ENCODE measurements around the gene BNIP5.
"Not testable (repeated sequence)": the region's sequence is repeated elsewhere in the genome, so short reads cannot be mapped to it uniquely, and the experiment has no call there.

The BNIP5 gene

DNA sequence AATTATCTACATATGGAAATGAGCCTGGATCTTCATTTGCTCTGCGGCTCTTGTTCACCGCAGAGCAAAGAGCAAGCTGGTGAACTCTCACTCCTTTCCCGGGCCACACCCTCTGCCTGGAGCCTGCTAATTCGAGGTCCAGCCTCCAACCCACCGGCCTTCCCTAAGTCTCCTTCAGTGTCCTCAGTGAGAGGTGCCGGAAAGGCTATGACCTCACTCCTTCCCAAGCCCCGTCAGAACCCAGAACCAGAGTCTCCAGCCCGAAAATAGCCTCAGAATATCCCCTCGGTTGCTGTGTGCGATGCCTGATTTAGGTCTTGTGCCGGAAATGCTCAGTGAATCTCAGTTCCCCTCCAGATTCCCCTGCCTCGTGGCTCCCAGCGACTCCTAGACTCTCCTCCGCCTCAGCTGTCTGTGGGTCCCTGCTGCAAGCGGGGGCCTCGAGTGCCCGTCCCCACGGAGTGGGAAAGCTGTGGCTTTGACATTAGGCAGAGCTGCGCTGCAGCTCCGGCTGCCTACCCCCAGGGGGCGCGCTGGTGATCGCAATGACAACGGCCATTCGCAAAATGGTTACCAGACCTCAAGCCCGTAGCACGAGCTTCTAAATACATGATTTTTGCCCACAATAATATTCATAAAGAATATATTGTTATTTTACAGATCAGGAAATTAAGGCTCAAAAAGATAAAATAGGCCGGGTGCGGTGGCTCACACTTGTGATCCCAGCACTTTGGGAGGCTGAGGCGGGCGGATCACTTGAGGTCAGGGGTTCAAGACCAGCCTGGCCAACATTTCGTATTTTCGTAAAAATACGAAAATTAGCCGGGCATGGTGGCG, 4.1 kb upstream of the BNIP5 start:
- peak; percentile 71 for DNase-seq

DNA sequence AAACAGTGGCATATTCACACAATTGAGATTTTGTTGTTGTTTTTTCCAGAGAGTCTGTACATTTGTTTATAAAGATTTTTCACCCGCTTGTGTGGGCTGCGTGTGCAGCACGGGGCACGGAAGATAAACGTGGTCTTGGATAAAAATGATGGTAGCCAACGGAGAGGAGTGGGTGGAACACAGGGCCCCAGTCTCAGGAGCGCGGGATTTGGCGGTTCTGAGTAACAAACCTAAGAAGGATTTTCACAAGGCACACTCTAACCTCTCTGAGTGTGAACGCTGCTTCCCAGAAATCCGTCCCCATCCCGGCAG, 3.6 kb upstream of the BNIP5 start:
- DNase-seq = no peak

DNA sequence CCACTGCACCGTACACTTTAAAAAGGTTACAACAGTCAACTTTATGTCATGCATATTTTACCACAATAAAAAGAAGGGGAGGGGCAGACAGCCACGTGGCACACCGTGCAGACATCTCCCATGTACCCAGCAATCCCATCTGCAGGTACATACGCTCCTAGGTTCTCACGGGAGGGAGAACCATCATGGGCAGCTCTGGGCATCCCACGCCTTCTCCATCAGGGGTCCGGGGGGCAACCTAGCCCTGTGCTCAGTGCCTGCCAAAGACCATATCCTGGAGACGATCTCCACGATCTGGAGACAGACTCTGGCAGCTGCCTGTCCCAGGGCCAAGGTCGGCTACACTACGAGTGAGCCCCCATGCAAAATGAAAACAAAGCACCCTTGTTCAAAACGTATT, 2.5 kb upstream of the BNIP5 start:
- DNase-seq = no peak

DNA sequence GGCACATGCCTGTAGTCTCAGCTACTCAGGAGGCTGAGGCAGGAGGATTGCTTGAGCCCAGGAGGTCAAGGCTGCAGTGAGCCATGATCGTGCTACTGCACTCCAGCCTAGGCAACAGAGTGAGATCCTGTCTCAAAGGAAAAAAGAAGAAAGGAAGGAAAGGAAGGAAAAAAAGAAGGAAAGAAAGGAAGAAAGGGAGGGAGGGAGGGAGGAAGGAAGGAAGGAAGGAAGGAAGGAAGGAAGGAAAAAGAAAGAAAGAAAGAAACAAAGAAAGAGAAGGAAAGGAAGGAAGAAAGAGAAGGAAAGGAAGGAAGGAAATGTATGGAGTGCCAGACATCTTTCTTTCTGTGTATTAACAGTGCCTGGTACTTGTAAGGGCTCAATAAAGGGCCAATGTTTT, 1.5 kb upstream of the BNIP5 start:
- not testable (repeated sequence) for DNase-seq

DNA sequence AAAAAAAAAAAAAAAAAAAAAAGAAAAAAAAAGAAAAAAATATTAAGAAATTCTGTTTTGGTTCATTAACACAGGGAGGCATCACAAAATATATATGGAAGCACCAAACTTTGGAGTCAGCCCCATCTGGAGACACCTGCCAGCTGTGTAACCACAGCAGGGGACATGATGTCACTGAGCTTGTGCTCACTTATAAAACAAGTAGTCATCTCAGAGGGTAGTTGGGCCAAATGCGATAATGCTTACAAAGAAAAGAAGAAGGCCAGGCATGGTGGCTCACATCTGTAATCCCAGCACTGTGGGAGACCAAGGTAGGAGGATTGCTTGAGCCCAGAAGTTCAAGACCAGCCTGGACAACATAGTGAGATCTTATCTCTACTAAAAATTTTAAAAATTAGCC, 1.1 kb upstream of the BNIP5 start:
- DNase-seq = peak; percentile 42

DNA sequence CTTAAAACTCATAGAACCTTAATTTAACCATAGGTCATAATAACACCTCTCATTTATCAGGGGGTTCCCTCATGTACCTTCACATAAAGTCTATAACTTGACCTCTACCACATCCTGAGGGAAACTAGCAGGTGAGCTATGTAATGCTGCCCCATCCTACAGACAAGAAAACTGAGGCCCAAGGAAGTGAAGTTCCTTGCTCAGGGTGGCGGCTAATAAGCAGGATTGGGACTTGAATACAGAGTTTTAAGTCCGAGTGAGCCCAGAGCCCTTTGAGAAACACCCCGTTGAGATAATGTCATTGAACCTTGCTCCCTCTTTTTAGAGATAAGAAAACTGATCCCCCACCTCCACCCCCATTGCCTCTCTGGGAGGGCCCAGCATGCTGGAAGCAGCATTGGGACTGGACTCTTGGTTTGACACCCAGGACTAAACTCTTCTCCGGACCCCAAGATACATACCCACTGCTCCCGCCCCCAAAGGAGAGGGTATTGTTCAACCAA, 429 bp downstream of the BNIP5 start:
- DNase-seq = no peak

DNA sequence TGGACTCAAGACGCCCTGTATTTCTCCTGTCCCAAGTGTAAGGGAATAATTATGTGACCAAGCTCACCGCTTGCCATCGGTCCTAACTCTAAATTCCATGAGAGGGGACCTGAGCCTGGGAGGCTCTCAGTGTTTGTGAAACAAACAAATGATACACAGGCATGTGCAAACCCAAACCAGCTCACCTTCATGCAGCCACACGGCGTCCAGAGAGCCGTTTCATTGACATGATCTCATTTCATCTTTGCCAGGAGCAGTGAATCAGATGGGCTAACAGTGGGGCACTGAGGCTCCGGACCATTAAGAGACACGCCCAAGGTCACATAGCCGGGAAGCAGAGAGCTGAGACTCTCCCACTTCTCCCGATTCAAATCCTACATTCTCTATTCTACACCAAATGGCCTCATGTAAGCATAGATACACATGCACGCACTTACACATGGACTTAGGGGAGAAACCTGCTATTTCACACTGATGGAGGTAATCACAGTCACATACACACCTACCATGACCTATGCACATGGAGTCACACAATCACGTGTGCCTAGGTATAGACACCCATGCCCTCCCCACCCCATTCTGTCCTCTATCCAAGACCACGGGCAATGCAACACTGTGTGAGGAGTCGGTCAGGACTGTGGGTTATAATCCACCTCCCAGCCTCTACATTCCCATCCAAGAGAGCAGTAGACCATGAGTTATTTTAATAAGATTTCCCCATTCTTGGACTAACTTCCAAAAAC, 1.1 kb downstream of the BNIP5 start:
- DNase-seq = no peak

DNA sequence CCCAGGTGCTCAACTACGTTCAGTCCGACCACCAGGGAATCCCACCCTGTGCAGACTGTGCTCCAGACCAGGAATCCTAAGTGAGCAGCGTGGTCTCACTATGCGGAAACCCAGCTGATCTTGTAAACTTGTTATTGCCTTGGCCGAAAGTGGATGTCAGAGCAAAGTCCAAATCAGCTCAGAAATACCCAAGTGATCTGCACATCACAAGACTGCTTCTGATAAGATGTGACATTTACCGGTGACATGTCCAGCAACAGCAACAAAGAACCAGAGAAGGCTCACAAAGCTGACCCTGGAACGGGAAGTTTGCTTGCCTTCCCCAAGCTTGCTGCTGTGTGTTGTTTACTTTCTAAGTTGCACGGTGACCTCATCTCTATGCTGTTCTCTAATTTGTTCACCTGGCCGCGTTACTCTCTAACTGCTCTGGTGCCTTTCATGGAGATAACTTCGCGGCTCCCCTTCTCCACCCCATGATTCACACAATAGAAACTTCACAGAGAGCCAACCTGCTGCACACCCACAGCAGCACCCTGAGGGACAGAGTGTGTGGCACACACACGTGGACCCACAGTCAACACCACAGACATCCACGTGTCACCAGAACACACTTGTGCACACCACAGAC, 1.7 kb downstream of the BNIP5 start:
- DNase-seq = peak; percentile 53

DNA sequence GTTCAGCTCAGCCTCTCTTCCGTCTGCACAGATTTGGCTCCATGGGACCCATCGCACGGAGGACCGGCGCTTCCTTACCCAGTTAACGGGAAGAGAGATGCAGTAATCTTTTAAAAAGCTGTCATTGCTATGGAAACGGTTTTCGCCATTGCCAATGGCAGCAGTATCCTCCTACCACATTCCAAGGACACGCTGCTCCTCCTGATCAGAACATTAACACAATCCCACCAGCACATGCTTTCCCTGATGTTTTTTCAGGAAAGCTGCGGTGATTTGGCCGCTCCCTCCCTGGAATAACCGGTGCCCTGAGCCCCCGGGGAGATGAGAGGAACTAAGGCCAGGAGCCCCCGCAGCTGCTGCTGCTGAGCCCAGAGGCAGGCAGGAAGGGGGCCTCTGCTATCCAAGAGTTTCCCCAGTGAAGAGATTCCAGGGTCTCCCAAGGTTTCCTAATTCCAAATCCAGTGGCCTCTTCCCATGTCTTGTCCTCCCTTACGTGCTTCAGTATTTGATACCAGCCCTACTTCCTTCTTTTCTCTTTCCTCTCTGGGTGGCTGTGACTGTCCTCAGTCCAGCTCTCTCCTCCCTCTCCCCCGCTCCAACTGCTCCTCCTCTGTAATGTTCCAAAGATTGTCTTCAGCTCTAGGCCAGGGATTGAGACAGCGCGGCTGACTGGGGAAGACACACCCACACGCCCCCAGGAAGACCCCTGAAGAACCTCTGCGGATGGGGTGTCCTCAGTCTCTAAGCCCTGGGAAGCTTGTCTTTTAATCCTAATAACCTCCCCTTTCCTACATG, 2.6 kb downstream of the BNIP5 start:
- DNase-seq = no peak

DNA sequence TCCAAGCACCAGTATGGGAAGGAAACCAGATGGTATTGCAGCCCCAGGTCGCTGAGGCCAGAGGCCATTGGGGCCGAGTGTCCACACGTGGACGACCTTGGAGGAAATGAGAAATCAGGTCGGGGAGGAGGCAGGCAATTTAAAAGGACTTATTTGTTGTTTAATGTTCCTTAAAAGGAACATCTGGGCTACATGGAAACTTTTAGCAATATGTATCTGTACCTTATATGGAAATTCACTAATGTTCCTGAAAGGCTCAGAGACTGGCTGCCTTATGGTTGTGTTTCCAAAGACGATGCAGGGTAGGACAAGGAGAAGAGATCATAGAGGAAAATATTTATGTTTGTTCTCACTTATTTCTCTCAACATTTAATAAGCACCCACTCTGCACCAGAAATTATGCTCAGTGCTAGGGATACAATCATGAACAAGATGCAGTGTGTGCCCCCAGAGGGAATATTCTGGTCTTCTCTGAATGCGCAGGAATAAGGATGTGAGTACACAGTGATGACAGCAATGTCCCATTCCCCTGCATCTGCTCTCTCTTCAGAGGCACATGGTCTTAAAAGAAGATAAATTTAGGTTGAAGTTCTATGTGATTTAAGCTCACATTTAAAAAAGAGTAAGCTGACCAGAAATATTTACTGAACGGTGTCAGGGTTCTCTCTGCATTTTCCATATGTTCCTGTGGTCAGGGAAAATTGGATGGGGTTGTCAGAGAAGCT, 3.4 kb downstream of the BNIP5 start:
- no peak for DNase-seq

DNA sequence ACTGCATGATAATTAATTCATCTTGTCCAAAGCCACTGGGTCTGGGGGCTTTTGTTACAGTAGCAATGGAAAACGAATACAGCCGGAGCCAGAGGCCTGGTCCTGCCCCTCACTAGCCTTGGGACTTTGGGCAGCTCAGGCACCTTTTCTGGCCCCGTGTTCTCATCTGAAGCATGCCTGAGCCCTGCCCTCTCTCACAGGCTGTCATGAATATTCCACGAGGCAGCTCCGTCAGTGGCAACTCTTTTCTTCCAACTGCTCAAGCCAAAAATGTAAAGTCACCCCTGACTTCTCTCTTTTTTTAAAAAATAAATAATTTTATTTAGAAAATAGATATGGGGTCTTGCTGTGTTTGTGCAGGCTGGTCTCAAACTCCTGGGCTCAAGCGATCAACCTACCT, 5.3 kb downstream of the BNIP5 start:
- DNase-seq = no peak

DNA sequence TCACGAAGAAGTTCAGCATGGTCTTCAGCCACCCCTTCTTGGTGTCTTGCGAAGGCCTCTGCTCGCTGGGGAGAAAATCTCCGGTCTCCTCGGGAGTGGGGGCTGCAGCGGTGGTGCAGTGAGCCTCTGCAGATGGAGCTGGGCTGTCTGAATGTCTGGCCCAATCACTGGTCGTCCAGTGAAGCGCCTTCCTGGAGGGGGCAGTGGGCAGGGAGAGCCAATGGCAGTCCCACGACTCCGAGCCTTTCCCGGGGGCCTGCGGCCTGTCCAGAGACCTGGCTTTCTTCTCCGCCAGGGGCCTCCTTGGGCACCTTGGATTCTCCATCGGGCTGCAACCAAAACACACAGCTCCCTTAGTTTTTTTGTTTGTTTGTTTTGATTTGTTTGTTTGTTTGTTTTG, 6.3 kb downstream of the BNIP5 start:
- no peak for DNase-seq

DNA sequence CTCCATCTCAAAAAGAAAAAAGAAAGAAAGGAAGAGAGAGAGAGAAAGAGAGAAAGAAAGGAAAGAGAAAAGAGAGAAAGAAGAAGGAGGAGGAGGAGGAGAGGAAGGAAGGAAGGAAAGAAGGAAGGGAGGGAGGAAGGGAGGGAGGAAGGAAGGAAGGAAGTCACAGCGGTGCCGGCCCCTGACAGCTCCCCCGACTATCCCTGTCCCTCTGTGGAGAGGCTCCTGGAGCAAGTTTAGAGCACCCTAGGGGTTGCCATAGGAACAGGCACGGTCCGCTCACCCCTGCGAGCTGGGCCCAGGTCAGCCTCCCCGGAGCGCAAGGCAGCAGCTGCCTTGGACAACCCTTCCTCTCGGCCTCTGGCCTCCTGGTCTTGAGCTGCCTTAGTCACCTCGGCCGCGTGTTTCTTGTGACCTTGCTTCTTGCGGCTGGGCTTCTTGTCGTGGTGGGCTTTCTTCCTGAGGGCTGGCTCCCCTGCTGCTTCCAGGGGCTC, 6.8 kb downstream of the BNIP5 start:
- DNase-seq = no peak

DNA sequence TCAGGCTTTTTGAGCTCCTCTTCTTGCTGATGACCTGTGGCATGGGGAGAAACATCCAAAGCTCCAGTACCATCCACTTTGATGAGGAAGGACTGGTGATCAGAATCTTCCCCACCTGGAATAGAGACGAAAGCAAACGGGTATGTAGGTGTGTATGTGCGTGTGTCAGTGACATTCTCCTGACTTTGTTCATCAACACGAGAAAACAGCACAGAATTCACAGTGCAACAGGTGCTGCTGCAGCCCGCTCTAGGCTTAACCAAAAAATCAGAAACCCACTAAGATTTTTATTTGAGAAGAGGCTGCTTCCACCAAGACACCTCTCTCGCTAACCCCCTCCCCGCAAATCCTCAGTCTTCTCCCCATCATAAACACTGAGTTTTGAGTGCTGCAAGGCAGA, 8.1 kb downstream of the BNIP5 start:
- no peak for DNase-seq

DNA sequence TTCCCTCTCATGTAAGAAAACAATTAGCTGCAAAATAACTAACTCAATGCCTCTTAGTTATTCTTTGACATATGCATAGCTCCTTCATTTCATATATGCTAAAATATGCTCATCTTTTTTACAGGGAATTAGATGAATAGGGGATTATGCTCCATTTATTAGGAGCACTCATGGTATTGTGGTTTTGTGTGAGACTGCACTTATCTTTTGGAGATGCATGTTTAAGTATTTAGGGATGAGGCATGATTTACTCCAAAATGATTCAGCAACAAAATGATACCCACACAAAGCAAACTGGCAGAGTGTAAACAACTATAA, 8.8 kb downstream of the BNIP5 start:
- no peak for DNase-seq

DNA sequence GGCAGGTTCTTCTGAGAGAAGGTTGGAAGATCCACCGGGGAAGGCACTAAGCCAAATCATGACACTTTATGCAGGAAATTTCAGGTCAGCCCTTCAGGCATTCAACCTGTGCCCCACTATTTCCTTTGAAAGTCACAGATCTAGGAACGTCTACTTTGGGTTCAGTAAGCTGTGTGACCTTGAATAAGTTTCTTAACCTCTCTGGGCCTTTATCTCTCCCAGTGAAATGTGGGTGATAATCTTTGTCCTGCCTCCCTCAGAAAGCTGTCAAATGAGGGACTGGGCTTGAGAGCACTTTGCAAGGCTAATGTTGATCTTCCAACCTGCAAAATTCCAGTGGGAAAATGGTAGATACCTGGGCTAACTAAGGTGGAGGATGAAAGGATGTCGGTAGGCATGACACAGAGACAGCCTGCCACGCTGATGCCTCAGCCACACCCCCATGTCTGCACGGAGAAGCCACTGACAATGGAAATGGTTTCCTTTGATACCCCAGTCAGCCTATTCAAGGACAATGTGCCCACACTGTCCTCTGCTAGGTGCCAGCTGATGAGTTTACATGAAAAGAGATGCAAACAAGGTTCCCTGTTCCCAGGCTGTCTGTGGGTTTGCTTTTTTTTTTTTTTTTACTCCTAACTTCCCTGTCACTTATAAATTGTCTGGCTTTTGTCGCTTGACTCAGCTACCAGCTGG, 9.3 kb downstream of the BNIP5 start:
- peak; percentile 26 for DNase-seq

DNA sequence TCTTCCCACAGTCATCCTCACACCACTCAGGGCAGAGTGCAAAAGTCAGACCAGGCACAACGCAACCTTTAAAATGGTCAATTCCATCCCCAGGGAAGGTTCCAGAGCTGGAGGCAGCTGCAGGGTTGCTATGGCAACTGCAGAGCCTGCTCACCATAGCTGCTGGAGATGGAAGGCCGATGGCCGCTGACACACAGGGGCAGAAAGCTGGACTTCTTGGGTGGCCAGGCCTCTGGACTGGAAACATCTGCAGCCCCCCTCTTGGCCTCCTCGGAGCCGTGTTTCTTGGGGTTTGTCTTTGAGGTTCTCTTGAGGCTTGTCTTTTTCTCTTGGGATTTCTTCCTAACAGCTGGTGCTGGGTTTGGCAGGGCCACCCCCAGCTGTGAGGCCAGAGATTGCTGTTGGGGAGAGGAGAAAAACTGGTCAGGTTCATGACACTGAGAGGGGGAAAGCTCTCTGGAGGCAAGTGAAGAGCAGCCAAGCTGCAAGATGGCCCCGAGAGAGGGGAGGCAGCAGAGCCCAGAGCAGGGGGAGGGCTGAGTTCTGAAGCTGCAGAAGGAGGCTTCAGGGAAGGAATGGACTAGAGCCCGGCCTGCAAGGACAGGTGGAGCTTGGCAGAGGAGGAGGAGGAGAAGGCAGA, 10.2 kb downstream of the BNIP5 start:
- no peak for DNase-seq

DNA sequence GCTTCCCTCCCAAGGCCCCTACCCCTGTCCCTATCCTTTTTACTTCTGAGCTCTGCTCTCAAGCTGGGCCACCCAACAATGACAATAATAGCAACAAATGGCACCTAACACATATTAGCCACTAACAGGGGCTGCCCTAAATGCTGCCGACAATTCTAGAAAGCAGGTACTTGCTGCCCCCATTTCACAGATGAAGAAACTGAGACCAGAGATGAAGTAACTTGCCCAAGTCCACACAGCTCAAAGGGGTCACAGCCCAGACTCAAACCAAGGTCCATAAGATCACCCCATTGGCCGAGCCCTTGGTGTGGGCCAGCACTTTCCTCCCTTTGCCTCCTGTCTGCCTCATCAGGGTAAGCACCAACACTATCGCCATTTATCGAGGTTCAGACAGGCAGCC, 12.0 kb downstream of the BNIP5 start:
- no peak for DNase-seq

DNA sequence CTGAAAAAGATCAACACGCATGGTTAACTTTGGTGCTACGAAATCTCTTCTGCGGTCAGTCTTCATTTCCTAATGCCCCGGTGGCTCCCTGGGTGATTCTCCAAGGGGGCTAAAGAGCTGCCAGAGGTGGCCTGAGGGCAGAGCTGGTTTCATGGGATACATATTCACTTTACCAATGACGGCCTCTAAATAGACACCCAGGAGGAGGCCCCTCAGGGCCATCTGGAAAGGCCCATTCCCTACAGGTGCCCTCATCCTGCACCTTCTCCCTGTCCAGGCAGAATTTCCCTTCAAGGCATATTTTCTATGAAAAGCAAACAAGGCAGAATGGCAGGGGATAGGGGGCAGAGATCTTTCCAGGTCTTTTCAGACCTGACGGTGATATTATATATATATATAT, 12.5 kb downstream of the BNIP5 start:
- DNase-seq = peak; percentile 7

DNA sequence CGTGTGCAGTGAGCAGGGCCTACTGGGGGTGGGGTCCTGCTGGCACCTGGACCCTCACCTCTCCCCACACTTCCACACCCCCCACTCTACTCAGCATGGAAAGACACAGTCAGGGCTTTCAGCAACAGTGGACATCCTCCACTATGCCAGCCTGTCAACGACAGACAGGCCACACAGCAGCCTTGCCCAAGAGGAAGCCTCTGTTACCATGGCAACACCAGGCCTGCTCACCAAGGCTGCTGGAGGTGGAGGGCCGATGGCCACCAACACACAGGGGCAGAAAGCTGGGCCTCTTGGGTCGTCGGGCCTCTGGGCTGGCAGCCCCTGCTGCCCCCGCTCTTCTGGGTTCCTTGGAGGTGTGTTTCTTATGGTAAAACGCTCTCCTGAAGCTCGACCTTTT, 13.6 kb downstream of the BNIP5 start:
- DNase-seq = peak; percentile 39

DNA sequence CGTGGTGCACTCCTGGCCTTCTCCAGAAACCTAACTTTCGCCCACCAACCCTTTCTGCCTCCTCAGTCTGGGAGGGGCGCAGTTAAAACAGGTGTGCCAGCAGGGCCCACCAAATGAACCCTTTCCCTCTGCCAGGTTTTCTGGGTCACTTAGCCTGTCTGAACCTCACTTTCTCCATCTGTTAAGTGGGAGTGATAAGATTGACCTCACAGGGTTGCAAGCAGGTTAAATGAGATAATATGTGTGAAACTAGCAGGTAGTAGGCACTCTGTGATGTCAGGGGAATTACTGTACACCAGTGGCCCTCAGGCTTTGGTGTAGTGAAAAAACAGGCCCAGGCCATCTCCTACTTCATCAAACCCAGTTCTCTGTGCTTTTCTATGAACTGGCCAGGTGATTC, 14.1 kb downstream of the BNIP5 start:
- no peak for DNase-seq

Measured in NCI-H146 (cell line).